CD4-positive, alpha-beta memory T cell (primary cell): Measurements from ENCODE around the gene FAM219B. TPM values are rescaled to one million over a fixed set of nuclear protein-coding genes. Genes with fewer than 3 reads are reported as not detected.

Source experiments
- CTCF ChIA-PET: fragments of 350-600 bp; sonication (Branson Sonifier 250); formaldehyde crosslinking; loops from one replicate; lab custom pipeline; 2021; ENCODE audit warnings: inconsistent platforms; ENCODE audit not compliant: partially characterized antibody; lab: Charles Lee
- POLR2A ChIA-PET: fragments of 350-600 bp; sonication (Branson Sonifier 250); formaldehyde crosslinking; loops from one replicate; lab custom pipeline; 2021; ENCODE audit not compliant: partially characterized antibody; lab: Charles Lee
- DNase-seq, 5 donors: peaks; one replicate each; pipeline versions ENCODE4 v3.0.0 to v3.0.0-alpha.2; 2020 to 2022; ENCODE audit warnings: mixed read lengths in 1 of 5
- H3K27ac ChIP-seq: one replicate; pipeline ENCODE4 v1.7.0; 2013; ENCODE audit warnings: low read depth, low read length
- H3K27me3 ChIP-seq: 2 replicates; pipeline ENCODE4 v1.7.0; 2013; ENCODE audit warnings: mild to moderate bottlenecking, low read length, moderate library complexity; ENCODE audit not compliant: insufficient read depth
- H3K36me3 ChIP-seq: 2 replicates; pipeline ENCODE4 v1.7.0; 2013; ENCODE audit warnings: mild to moderate bottlenecking, low read length, moderate library complexity; ENCODE audit not compliant: insufficient read depth
- H3K4me1 ChIP-seq: 2 replicates; pipeline ENCODE4 v1.7.0; 2013; ENCODE audit warnings: mild to moderate bottlenecking, low read length, moderate library complexity; ENCODE audit not compliant: insufficient read depth
- H3K4me3 ChIP-seq, 2 donors: one replicate each; pipeline ENCODE4 v1.7.0; 2013; ENCODE audit warnings: low read length in 2 of 2, mild to moderate bottlenecking in 1 of 2
- H3K9me3 ChIP-seq, 2 donors: one replicate each; pipeline ENCODE4 v1.7.0; 2013; ENCODE audit warnings: low read length in 2 of 2, control low read depth in 1 of 2; ENCODE audit not compliant: control insufficient read depth in 1 of 2
- H3K27ac Mint-ChIP-seq, 7 donors: one replicate each; pipeline ENCODE4 v1.8.0; 2020 to 2021; ENCODE audit warnings: mixed read lengths in 7 of 7, mild to moderate bottlenecking in 6 of 7, inconsistent platforms in 3 of 7, moderate library complexity in 3 of 7
- H3K27me3 Mint-ChIP-seq, 2 donors: one replicate each; pipeline ENCODE4 v1.8.0; 2020 to 2021; ENCODE audit warnings: mixed read lengths in 2 of 2
- H3K36me3 Mint-ChIP-seq, 2 donors: one replicate each; pipeline ENCODE4 v1.8.0; 2020 to 2021; ENCODE audit warnings: mixed read lengths in 2 of 2, inconsistent platforms in 1 of 2, mild to moderate bottlenecking in 1 of 2
- H3K4me1 Mint-ChIP-seq, 4 donors: one replicate each; pipeline ENCODE4 v1.8.0; 2020 to 2021; ENCODE audit warnings: mixed read lengths in 4 of 4, mild to moderate bottlenecking in 1 of 4
- H3K4me3 Mint-ChIP-seq, 8 donors: one replicate each; pipeline ENCODE4 v1.8.0; 2020 to 2021; ENCODE audit warnings: mixed read lengths in 8 of 8, mild to moderate bottlenecking in 7 of 8, moderate library complexity in 6 of 8, inconsistent platforms in 3 of 8
- H3K9me3 Mint-ChIP-seq, 8 donors: one replicate each; pipeline ENCODE4 v1.8.0; 2020 to 2021; ENCODE audit warnings: mixed read lengths in 8 of 8, mild to moderate bottlenecking in 5 of 8, inconsistent platforms in 3 of 8, moderate library complexity in 1 of 8
- intact Hi-C: fragments of 100-400 bp; cut with micrococcal nuclease; formaldehyde crosslinking; loops from one replicate; pipeline ENCODE4 v1.15.1; 2023
- polyA plus RNA-seq, 2 donors: library from polyadenylated mRNA; unstranded; fragments of 300-500 nt; fragmentation: Illumina TruSeq; gene quantifications; one replicate each; pipeline ENCODE4 v1.2.3, GENCODE V29; 2021
- total RNA-seq, 2 experiments: library from RNA; stranded (reverse); gene quantifications; one replicate each; pipeline ENCODE4 v1.2.3, GENCODE V29; 2021

The FAM219B gene
- total and polyA plus RNA-seq, 4 experiments from 2014 or later = 17.4 to 117 (median 63.6) TPM

- H3K4me1 Mint-ChIP-seq = peaks cover 4 to 14% (median 11%) of the 10 kb centered on the region in 4 donors
- no peak overlapping the region for H3K27ac ChIP-seq
- peak overlapping the region in 2 of 7 donors; percentile 24 to 57 for H3K27ac Mint-ChIP-seq
- no peak overlapping the region for H3K4me3 Mint-ChIP-seq
- ChIA-PET CTCF (interaction anchor here (0.9 to 2.9 kb wide), 2 partner anchors 50 to 217 kb away, joined by 3 to 10 read pairs; no protein-coding TSS in a partner anchor), POLR2A (interaction anchor here (0.8 to 1.9 kb wide), 2 partner anchors 12 to 50 kb away, joined by 3 to 4 read pairs; no protein-coding TSS in a partner anchor)
- H3K27me3 ChIP-seq = no peaks in the 10 kb centered on the region
- no peak overlapping the region for H3K4me3 ChIP-seq
- H3K36me3 Mint-ChIP-seq = peaks cover 30 to 64% of the 10 kb centered on the region in 2 donors
- no peak for DNase-seq
- no peaks in the 10 kb centered on the region for H3K9me3 Mint-ChIP-seq
- intact Hi-C loops = no loop called here
- no peaks in the 10 kb centered on the region for H3K27me3 Mint-ChIP-seq
- no peaks in the 10 kb centered on the region for H3K9me3 ChIP-seq
- peaks cover 5% of the 10 kb centered on the region for H3K4me1 ChIP-seq
- peaks cover 68% of the 10 kb centered on the region for H3K36me3 ChIP-seq
Measured at GRCh38 chr15:74851960-74852359, 54.7 kb downstream of the FAM219B start.

- peaks cover 8 to 17% (median 13%) of the 10 kb centered on the region in 4 donors for H3K4me1 Mint-ChIP-seq
- peak overlapping the region in 3 of 7 donors; percentile 6 to 35 (median 24) for H3K27ac Mint-ChIP-seq
- H3K27ac ChIP-seq = no peak overlapping the region
- DNase-seq = no peak
- ChIA-PET CTCF (interaction anchor here (1.2 to 2.9 kb wide), 2 partner anchors 51 to 214 kb away, joined by 3 to 10 read pairs; no protein-coding TSS in a partner anchor), POLR2A (no interaction called here)
- no peaks in the 10 kb centered on the region for H3K9me3 Mint-ChIP-seq
- H3K27me3 ChIP-seq = no peaks in the 10 kb centered on the region
- H3K9me3 ChIP-seq = no peaks in the 10 kb centered on the region
- H3K36me3 Mint-ChIP-seq = peaks cover 33 to 62% of the 10 kb centered on the region in 2 donors
- no peak overlapping the region for H3K4me3 ChIP-seq
- intact Hi-C loops = no loop called here
- peaks cover 10% of the 10 kb centered on the region for H3K4me1 ChIP-seq
- no peak overlapping the region for H3K4me3 Mint-ChIP-seq
- H3K36me3 ChIP-seq = peaks cover 68% of the 10 kb centered on the region
- no peaks in the 10 kb centered on the region for H3K27me3 Mint-ChIP-seq
Measured at GRCh38 chr15:74850393-74850792, 56.3 kb downstream of the FAM219B start.

Other genes with a start within 250 kb of the FAM219B start
- gene EDC3, start 210.8 kb downstream of the FAM219B start, total RNA-seq = 10 to 100 TPM; 40.6 to 40.7 TPM
- gene EDC3, start 210.8 kb downstream of the FAM219B start, polyA plus RNA-seq = 10 to 100 TPM; 22.9 to 28.2 TPM
- under 1 TPM; 0.11 to 0.26 TPM for gene CYP1A1, start 181.3 kb downstream of the FAM219B start, total RNA-seq
- not detected for gene CYP1A1, start 181.3 kb downstream of the FAM219B start, polyA plus RNA-seq
- not detected for gene CYP1A2, start 158.0 kb downstream of the FAM219B start, total RNA-seq
- gene CYP1A2, start 158.0 kb downstream of the FAM219B start, polyA plus RNA-seq = not detected
- gene CSK, start 124.8 kb downstream of the FAM219B start, total RNA-seq = 100 to 1,000 TPM; 234 to 247 TPM
- gene CSK, start 124.8 kb downstream of the FAM219B start, polyA plus RNA-seq = 100 to 1,000 TPM in 1 of 2 donors, 10 to 100 TPM in 1; 72.5 to 125 TPM
- under 1 TPM; 0.23 to 0.39 TPM for gene LMAN1L, start 94.0 kb downstream of the FAM219B start, total RNA-seq
- gene LMAN1L, start 94.0 kb downstream of the FAM219B start, polyA plus RNA-seq = not detected
- gene CPLX3, start 80.2 kb downstream of the FAM219B start, total RNA-seq = not detected
- not detected for gene CPLX3, start 80.2 kb downstream of the FAM219B start, polyA plus RNA-seq
- gene ULK3, start 63.7 kb downstream of the FAM219B start, total RNA-seq = 10 to 100 TPM; 84.9 to 88.3 TPM
- gene ULK3, start 63.7 kb downstream of the FAM219B start, polyA plus RNA-seq = 10 to 100 TPM; 33.6 to 38.5 TPM
- 100 to 1,000 TPM; 132 to 138 TPM for gene SCAMP2, start 33.5 kb downstream of the FAM219B start, total RNA-seq
- gene SCAMP2, start 33.5 kb downstream of the FAM219B start, polyA plus RNA-seq = 100 to 1,000 TPM; 152 to 179 TPM
- 10 to 100 TPM; 70.4 to 73.1 TPM for gene MPI, start 16.8 kb downstream of the FAM219B start, total RNA-seq
- gene MPI, start 16.8 kb downstream of the FAM219B start, polyA plus RNA-seq = 10 to 100 TPM; 63.0 to 66.2 TPM
- gene COX5A, start 31.2 kb upstream of the FAM219B start, total RNA-seq = 10 to 100 TPM; 66.8 to 74.4 TPM
- 100 to 1,000 TPM; 331 to 336 TPM for gene COX5A, start 31.2 kb upstream of the FAM219B start, polyA plus RNA-seq
- gene RPP25, start 49.9 kb upstream of the FAM219B start, total RNA-seq = 1 to 10 TPM; 2.6 to 2.8 TPM
- gene RPP25, start 49.9 kb upstream of the FAM219B start, polyA plus RNA-seq = 1 to 10 TPM; 2.6 to 2.8 TPM
- gene SCAMP5, start 88.7 kb upstream of the FAM219B start, total RNA-seq = under 1 TPM; 0.26 to 0.33 TPM
- gene SCAMP5, start 88.7 kb upstream of the FAM219B start, polyA plus RNA-seq = under 1 TPM in 1 of 2 donors, not detected in 1; 0.15 TPM
- 10 to 100 TPM; 14.1 to 15.2 TPM for gene PPCDC, start 116.7 kb upstream of the FAM219B start, total RNA-seq
- 10 to 100 TPM in 1 of 2 donors, 1 to 10 TPM in 1; 8.5 to 12.4 TPM for gene PPCDC, start 116.7 kb upstream of the FAM219B start, polyA plus RNA-seq